ENCODE measurements around the gene AMER3.

AMER3 gene

DNA sequence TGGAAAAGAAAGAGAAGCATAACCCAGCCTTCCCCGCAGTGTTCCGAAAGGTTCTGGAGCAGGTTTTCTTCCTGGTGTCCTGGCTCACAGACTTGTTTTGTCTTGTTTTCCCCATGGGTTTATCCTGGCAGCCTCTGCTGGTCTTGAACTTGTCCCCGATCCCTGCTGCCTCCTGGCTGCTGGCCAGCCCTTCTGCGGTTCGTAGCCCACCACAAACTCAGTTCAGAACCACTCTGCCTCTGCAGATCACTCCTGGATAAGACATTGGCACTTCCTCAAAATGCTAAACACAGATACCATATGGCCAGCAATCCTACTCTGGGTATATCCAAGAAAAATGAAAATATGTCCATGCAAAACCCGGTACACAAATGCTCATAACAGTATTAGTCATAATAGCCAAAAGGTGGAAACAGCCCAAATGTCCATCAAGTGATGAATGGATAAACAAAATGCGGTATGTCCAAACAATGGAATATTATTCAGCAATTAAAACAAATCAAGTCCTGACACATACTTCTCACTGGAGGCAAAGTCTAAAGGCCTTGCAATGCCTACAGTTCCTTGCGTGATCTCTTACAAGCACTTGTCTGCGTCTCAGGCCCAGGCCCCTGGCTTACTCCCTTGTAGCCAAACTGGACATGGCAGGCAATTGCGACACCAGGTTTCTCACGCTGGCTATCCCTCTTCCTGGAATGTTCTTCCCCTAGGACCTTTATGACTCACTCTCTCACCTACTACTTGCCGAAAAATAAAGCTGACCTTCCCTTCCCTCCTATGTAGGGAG lies 53.3 kb downstream of the AMER3 start:
- H2AFZ ChIP-seq (ENCODE audit: low read depth, low read length): no peak overlapping the region
- H3K9me3 ChIP-seq (ENCODE audit: control insufficient read depth, low read length): no peaks in the 10 kb centered on the region
- WGBS: 81% methylated on average over 12 of the region's 12 CpGs
- peaks cover 0 to 3% of the 10 kb centered on the region in 2 experiments for H3K27me3 ChIP-seq (ENCODE audit: control insufficient read depth in 1 of 2, insufficient read depth in 1 of 2, low read length in 2 of 2)
- peaks cover 5% of the 10 kb centered on the region for H3K4me1 ChIP-seq (ENCODE audit: control insufficient read depth, insufficient read depth, low read depth, low read length)
- no peaks in the 10 kb centered on the region for H3K36me3 ChIP-seq (ENCODE audit: control insufficient read depth in 1 of 2, insufficient read depth in 2 of 2, low read depth in 1 of 2, low read length in 2 of 2)
- peak; percentile 9 for DNase-seq
- H3K23ac ChIP-seq (ENCODE audit: low read length in 2 of 2): no peak overlapping the region
- no peak overlapping the region for H3K4me3 ChIP-seq (ENCODE audit: insufficient read depth in 1 of 2, low read depth in 1 of 2, low read length in 2 of 2)
- no peak overlapping the region for H2BK5ac ChIP-seq (ENCODE audit: low read depth, low read length, poor library complexity, severe bottlenecking)
- no peak overlapping the region for H3K18ac ChIP-seq (ENCODE audit: low read depth in 1 of 2, low read length in 2 of 2)
- no peak overlapping the region for H2BK15ac ChIP-seq (ENCODE audit: low read depth, poor library complexity, severe bottlenecking)
- H2AK5ac ChIP-seq (ENCODE audit: low read length, severe bottlenecking): no peak overlapping the region
- no peak overlapping the region for H3K27ac ChIP-seq (ENCODE audit: low read length, poor library complexity, severe bottlenecking)
- no peak overlapping the region for H2BK120ac ChIP-seq (ENCODE audit: low read depth, low read length)
- no peak overlapping the region for H3K14ac ChIP-seq (ENCODE audit: low read length in 2 of 2)
- H4K8ac ChIP-seq (ENCODE audit: low read length): no peak overlapping the region
- H3K79me1 ChIP-seq (replicated peaks; ENCODE audit: low read length, poor library complexity, severe bottlenecking): no peaks in the 10 kb centered on the region
- H4K91ac ChIP-seq (ENCODE audit: low read length): no peak overlapping the region
- no peak overlapping the region for H2BK12ac ChIP-seq (ENCODE audit: low read length in 2 of 2)
- H3K9ac ChIP-seq (ENCODE audit: low read length): no peak overlapping the region
- H3K4ac ChIP-seq (ENCODE audit: low read depth in 1 of 2, low read length in 2 of 2): no peak overlapping the region
- no peak overlapping the region for H3K4me2 ChIP-seq (ENCODE audit: low read length, poor library complexity, severe bottlenecking)

DNA sequence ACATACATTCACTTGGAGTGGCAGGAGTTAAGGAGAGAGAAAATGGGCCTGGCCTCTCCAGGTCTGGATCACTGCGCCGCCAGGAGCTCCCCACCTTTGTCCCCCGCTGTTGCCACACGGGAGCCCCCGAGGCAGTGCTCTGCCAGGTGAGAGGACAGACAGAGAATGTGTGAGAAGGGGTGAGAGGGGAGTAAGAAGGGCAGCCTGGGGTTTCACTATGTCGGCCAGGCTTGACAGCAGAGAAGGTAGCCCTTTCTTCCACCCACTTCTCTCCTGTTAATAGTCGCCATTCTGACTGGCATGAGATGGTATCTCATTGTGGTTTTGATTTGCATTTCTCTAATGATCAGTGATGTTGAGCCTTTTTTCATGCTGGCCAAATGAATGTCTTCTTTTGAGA lies 55.1 kb downstream of the AMER3 start:
- Histone ChIP-seq H3K27ac (ENCODE audit: low read length, poor library complexity, severe bottlenecking) (no peak overlapping the region), H3K9me3 (ENCODE audit: control insufficient read depth, low read length) (no peaks in the 10 kb centered on the region), H3K4me1 (ENCODE audit: control insufficient read depth, insufficient read depth, low read depth, low read length) (peaks cover 6% of the 10 kb centered on the region), H3K18ac (ENCODE audit: low read depth in 1 of 2, low read length in 2 of 2) (no peak overlapping the region), H3K9ac (ENCODE audit: low read length) (no peak overlapping the region), H2BK15ac (ENCODE audit: low read depth, poor library complexity, severe bottlenecking) (no peak overlapping the region), H3K4ac (ENCODE audit: low read depth in 1 of 2, low read length in 2 of 2) (no peak overlapping the region), H3K14ac (ENCODE audit: low read length in 2 of 2) (no peak overlapping the region), H3K27me3 (ENCODE audit: control insufficient read depth in 1 of 2, insufficient read depth in 1 of 2, low read length in 2 of 2) (peaks cover 0 to 8% of the 10 kb centered on the region in 2 experiments), H2BK12ac (ENCODE audit: low read length in 2 of 2) (no peak overlapping the region), H2AFZ (ENCODE audit: low read depth, low read length) (no peak overlapping the region), H3K23ac (ENCODE audit: low read length in 2 of 2) (no peak overlapping the region), H2BK120ac (ENCODE audit: low read depth, low read length) (no peak overlapping the region), H4K8ac (ENCODE audit: low read length) (no peak overlapping the region), H3K4me3 (ENCODE audit: insufficient read depth in 1 of 2, low read depth in 1 of 2, low read length in 2 of 2) (no peak overlapping the region), H3K36me3 (ENCODE audit: control insufficient read depth in 1 of 2, insufficient read depth in 2 of 2, low read depth in 1 of 2, low read length in 2 of 2) (no peaks in the 10 kb centered on the region), H3K4me2 (ENCODE audit: low read length, poor library complexity, severe bottlenecking) (no peak overlapping the region), H2BK5ac (ENCODE audit: low read depth, low read length, poor library complexity, severe bottlenecking) (no peak overlapping the region), H4K91ac (ENCODE audit: low read length) (no peak overlapping the region), H2AK5ac (ENCODE audit: low read length, severe bottlenecking) (no peak overlapping the region), H3K79me1 (replicated peaks; ENCODE audit: low read length, poor library complexity, severe bottlenecking) (no peaks in the 10 kb centered on the region)
- no peak for DNase-seq
- 81% methylated on average over 7 of the region's 7 CpGs for WGBS

DNA sequence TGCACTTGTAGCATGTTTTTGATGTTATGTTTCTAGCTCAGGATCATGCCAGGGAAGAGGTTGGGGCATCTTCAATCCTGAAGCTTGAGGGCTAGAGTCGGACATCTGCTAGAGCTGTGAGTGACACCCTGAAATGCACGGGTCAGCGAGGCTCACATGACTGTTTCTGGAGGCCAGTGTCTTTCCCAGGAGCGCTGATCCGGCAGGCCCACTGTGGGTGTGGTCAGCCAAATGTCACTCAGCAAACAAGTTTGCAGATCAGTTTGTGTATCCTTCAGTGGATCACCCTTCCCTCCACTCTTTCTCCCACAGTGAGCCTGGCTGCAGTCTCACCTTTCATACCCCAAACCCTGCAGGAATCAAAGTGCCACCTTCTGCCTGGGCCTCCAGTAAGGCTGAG lies 58.4 kb downstream of the AMER3 start:
- Histone ChIP-seq H4K8ac (ENCODE audit: low read length) (no peak overlapping the region), H3K27ac (ENCODE audit: low read length, poor library complexity, severe bottlenecking) (no peak overlapping the region), H2BK120ac (ENCODE audit: low read depth, low read length) (no peak overlapping the region), H3K4me1 (ENCODE audit: control insufficient read depth, insufficient read depth, low read depth, low read length) (peaks cover 2% of the 10 kb centered on the region), H3K79me1 (replicated peaks; ENCODE audit: low read length, poor library complexity, severe bottlenecking) (no peaks in the 10 kb centered on the region), H3K27me3 (ENCODE audit: control insufficient read depth in 1 of 2, insufficient read depth in 1 of 2, low read length in 2 of 2) (peaks cover 0 to 8% of the 10 kb centered on the region in 2 experiments), H3K9me3 (ENCODE audit: control insufficient read depth, low read length) (no peaks in the 10 kb centered on the region), H3K9ac (ENCODE audit: low read length) (no peak overlapping the region), H2BK5ac (ENCODE audit: low read depth, low read length, poor library complexity, severe bottlenecking) (no peak overlapping the region), H3K18ac (ENCODE audit: low read depth in 1 of 2, low read length in 2 of 2) (no peak overlapping the region), H2AFZ (ENCODE audit: low read depth, low read length) (no peak overlapping the region), H3K4ac (ENCODE audit: low read depth in 1 of 2, low read length in 2 of 2) (no peak overlapping the region), H3K4me2 (ENCODE audit: low read length, poor library complexity, severe bottlenecking) (no peak overlapping the region), H3K36me3 (ENCODE audit: control insufficient read depth in 1 of 2, insufficient read depth in 2 of 2, low read depth in 1 of 2, low read length in 2 of 2) (no peaks in the 10 kb centered on the region), H4K91ac (ENCODE audit: low read length) (no peak overlapping the region), H2AK5ac (ENCODE audit: low read length, severe bottlenecking) (no peak overlapping the region), H2BK12ac (ENCODE audit: low read length in 2 of 2) (no peak overlapping the region), H3K14ac (ENCODE audit: low read length in 2 of 2) (no peak overlapping the region), H3K23ac (ENCODE audit: low read length in 2 of 2) (no peak overlapping the region), H3K4me3 (ENCODE audit: insufficient read depth in 1 of 2, low read depth in 1 of 2, low read length in 2 of 2) (no peak overlapping the region), H2BK15ac (ENCODE audit: low read depth, poor library complexity, severe bottlenecking) (no peak overlapping the region)
- WGBS: 79% methylated on average over 5 of the region's 5 CpGs
- no peak for DNase-seq

DNA sequence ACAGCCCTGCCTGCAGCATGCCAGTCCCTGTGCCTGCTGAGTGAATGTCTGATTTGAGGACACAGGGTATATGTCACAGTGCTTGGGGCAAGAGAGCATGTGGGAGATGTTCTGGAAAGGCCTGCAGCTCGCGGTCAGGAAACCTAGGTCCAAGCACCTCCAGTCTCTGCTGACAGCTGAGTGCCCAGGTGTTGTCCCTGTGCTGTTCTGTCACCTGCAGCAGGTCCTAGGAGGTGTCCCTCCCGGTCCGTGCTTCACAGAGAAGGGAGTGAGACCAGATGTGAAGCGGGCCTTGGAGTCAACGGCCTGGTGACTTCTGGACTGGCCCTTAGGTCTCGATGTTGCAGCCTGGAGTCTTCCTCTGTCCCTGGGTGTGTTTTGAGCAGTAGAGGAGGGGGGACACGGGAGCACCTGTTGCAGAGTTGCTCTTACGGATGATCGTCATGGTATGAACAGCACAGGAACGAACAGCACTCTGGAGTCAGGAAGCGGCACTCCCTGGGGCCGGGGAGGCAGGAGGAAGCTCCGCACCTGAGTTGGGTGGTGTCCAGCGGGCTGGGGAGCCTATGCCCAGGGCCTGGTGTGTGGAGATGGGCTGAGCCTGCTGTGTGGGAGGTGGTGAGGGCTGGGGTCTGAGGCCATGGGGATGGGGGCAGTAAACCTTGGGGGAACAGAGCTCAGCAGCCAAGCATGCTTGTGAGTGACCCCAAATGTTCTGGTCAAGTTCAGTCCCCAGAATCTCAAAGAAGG lies 59.8 kb downstream of the AMER3 start:
- no peak for DNase-seq
- H4K91ac ChIP-seq (ENCODE audit: low read length): no peak overlapping the region
- no peak overlapping the region for H3K23ac ChIP-seq (ENCODE audit: low read length in 2 of 2)
- no peak overlapping the region for H2BK12ac ChIP-seq (ENCODE audit: low read length in 2 of 2)
- no peak overlapping the region for H3K14ac ChIP-seq (ENCODE audit: low read length in 2 of 2)
- no peak overlapping the region for H3K4me2 ChIP-seq (ENCODE audit: low read length, poor library complexity, severe bottlenecking)
- peaks cover 8% of the 10 kb centered on the region for H3K4me1 ChIP-seq (ENCODE audit: control insufficient read depth, insufficient read depth, low read depth, low read length)
- no peak overlapping the region for H3K18ac ChIP-seq (ENCODE audit: low read depth in 1 of 2, low read length in 2 of 2)
- H2AK5ac ChIP-seq (ENCODE audit: low read length, severe bottlenecking): no peak overlapping the region
- H4K8ac ChIP-seq (ENCODE audit: low read length): no peak overlapping the region
- H2BK5ac ChIP-seq (ENCODE audit: low read depth, low read length, poor library complexity, severe bottlenecking): no peak overlapping the region
- WGBS: 79% methylated on average over 15 of the region's 15 CpGs
- no peak overlapping the region for H3K27ac ChIP-seq (ENCODE audit: low read length, poor library complexity, severe bottlenecking)
- no peaks in the 10 kb centered on the region for H3K79me1 ChIP-seq (replicated peaks; ENCODE audit: low read length, poor library complexity, severe bottlenecking)
- no peaks in the 10 kb centered on the region for H3K9me3 ChIP-seq (ENCODE audit: control insufficient read depth, low read length)
- H2BK120ac ChIP-seq (ENCODE audit: low read depth, low read length): no peak overlapping the region
- no peak overlapping the region for H2BK15ac ChIP-seq (ENCODE audit: low read depth, poor library complexity, severe bottlenecking)
- peaks cover 0 to 16% of the 10 kb centered on the region in 2 experiments for H3K27me3 ChIP-seq (ENCODE audit: control insufficient read depth in 1 of 2, insufficient read depth in 1 of 2, low read length in 2 of 2)
- no peaks in the 10 kb centered on the region for H3K36me3 ChIP-seq (ENCODE audit: control insufficient read depth in 1 of 2, insufficient read depth in 2 of 2, low read depth in 1 of 2, low read length in 2 of 2)
- H3K9ac ChIP-seq (ENCODE audit: low read length): no peak overlapping the region
- H3K4me3 ChIP-seq (ENCODE audit: insufficient read depth in 1 of 2, low read depth in 1 of 2, low read length in 2 of 2): no peak overlapping the region
- H2AFZ ChIP-seq (ENCODE audit: low read depth, low read length): no peak overlapping the region
- H3K4ac ChIP-seq (ENCODE audit: low read depth in 1 of 2, low read length in 2 of 2): no peak overlapping the region
